Mesendoderm (in vitro differentiated cells): Measurements from ENCODE around the gene OR5D18.

Experiments used
- DNase-seq: peaks from one replicate; pipeline ENCODE4 v3.0.0; 2013
- H2AK5ac ChIP-seq: 2 replicates; pipeline ENCODE4 v1.6.1; 2013; ENCODE audit warnings: low read length, inconsistent platforms
- H2BK120ac ChIP-seq: 2 replicates; pipeline ENCODE4 v1.6.1; 2013; ENCODE audit warnings: low read depth, mild to moderate bottlenecking, low read length, moderate library complexity, mixed read lengths
- H2BK15ac ChIP-seq: replicated peaks from 2 replicates; pipeline ENCODE4 v1.6.1; 2013; ENCODE audit warnings: low read depth, mild to moderate bottlenecking, moderate library complexity
- H2BK5ac ChIP-seq: 2 replicates; pipeline ENCODE4 v1.6.1; 2013; ENCODE audit warnings: low read length, inconsistent platforms
- H3K18ac ChIP-seq: 2 replicates; pipeline ENCODE4 v1.6.1; 2013; ENCODE audit warnings: mild to moderate bottlenecking, low read length, mixed read lengths
- H3K23ac ChIP-seq: one replicate; pipeline ENCODE4 v1.6.1; 2013; ENCODE audit warnings: low read length
- H3K27ac ChIP-seq: 2 replicates; pipeline ENCODE4 v1.5.1; 2013; ENCODE audit warnings: low read depth, mild to moderate bottlenecking, inconsistent platforms, low read length, moderate library complexity
- H3K27me3 ChIP-seq: 2 replicates; pipeline ENCODE4 v1.6.1; 2013; ENCODE audit warnings: low read length, control low read depth, mild to moderate bottlenecking, inconsistent platforms; ENCODE audit not compliant: insufficient read depth, poor library complexity
- H3K36me3 ChIP-seq: 2 replicates; pipeline ENCODE4 v1.6.1; 2013; ENCODE audit warnings: low read length, inconsistent platforms; ENCODE audit not compliant: control insufficient read depth, insufficient read depth
- H3K4ac ChIP-seq: one replicate; pipeline ENCODE4 v1.6.1; 2013; ENCODE audit warnings: low read depth, mild to moderate bottlenecking, low read length, moderate library complexity
- H3K4me1 ChIP-seq: 2 replicates; pipeline ENCODE4 v1.6.1; 2013; ENCODE audit warnings: low read depth, low read length, inconsistent platforms; ENCODE audit not compliant: control insufficient read depth
- H3K4me2 ChIP-seq: 2 replicates; pipeline ENCODE4 v1.6.1; 2013; ENCODE audit warnings: low read length
- H3K4me3 ChIP-seq: 2 replicates; pipeline ENCODE4 v1.5.1; 2013; ENCODE audit warnings: mild to moderate bottlenecking, low read length
- H3K56ac ChIP-seq: one replicate; pipeline ENCODE4 v1.6.1; 2013; ENCODE audit warnings: low read length
- H3K79me1 ChIP-seq: 2 replicates; pipeline ENCODE4 v1.6.1; 2013; ENCODE audit warnings: low read length, inconsistent platforms
- H3K79me2 ChIP-seq: 2 replicates; pipeline ENCODE4 v1.6.1; 2013; ENCODE audit warnings: mild to moderate bottlenecking, low read length; ENCODE audit not compliant: control insufficient read depth, insufficient read depth
- H3K9ac ChIP-seq: 2 replicates; pipeline ENCODE4 v1.6.1; 2013; ENCODE audit warnings: low read length, inconsistent platforms
- H4K5ac ChIP-seq: one replicate; pipeline ENCODE4 v1.6.1; 2013; ENCODE audit warnings: low read length
- H4K8ac ChIP-seq: one replicate; pipeline ENCODE4 v1.6.1; 2013; ENCODE audit warnings: low read depth, mild to moderate bottlenecking, control low read depth, low read length, moderate library complexity
- WGBS: extraction: QIAGEN DNeasy Blood & Tissue Kit; methylation state at CpG from one replicate; pipeline ENCODE4 v1.1.7; 2013; ENCODE audit warnings: low lambda C conversion rate, missing lambda C conversion rate; ENCODE audit not compliant: insufficient coverage; ENCODE audit errors: extremely low coverage; 5-methylcytosine and 5-hydroxymethylcytosine counted together

OR5D18 gene

GRCh38 chr11:55811067-55811466, 8.4 kb upstream of the OR5D18 start, which contains the start of gene OR5L1:
TSS of gene OR5L1 (plus strand) at chr11:55811367. CDS start at chr11:55811467, 100 bp downstream.
- Histone ChIP-seq H2BK15ac (no peak within 1 kb of the TSS), H2BK5ac (no peak within 1 kb of the TSS), H4K5ac (no peak within 1 kb of the TSS), H3K9ac (no peak within 1 kb of the TSS), H3K36me3 (no peaks in the 10 kb centered on the region), H3K18ac (no peak within 1 kb of the TSS), H3K4me3 (no peak within 1 kb of the TSS), H3K4me2 (no peak within 1 kb of the TSS), H3K27me3 (no peaks in the 10 kb centered on the region), H2AK5ac (no peak within 1 kb of the TSS), H4K8ac (no peak within 1 kb of the TSS), H3K4ac (no peak within 1 kb of the TSS), H3K27ac (no peak within 1 kb of the TSS), H3K56ac (no peak within 1 kb of the TSS), H3K23ac (no peak within 1 kb of the TSS), H2BK120ac (no peak within 1 kb of the TSS), H3K79me2 (no peaks in the 10 kb centered on the region), H3K79me1 (no peaks in the 10 kb centered on the region), H3K4me1 (no peaks in the 10 kb centered on the region)
- WGBS, result no CpG with 5 or more reads among the region's 1 CpG
- no peak for DNase-seq

DNA sequence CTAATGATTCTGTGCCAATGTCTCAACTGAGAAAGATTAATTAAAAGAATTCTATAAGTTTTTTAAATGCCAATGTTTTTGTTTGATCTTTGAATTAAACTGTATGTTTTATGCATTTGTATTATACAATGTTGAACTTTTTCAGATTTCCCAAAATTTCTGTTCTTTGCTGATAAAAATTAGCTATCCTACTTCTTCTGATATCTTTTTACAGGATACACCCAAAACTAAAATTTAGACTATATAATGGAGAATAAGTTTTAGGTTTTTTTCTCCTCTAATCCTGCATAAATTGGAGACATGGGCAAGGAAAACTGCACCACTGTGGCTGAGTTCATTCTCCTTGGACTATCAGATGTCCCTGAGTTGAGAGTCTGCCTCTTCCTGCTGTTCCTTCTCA, 7.5 kb downstream of the OR5D18 start, which contains the start of gene OR5L2:
Gene OR5L2, plus strand, starts transcription at position 301 of the 400 bp plus-strand sequence. Its CDS starts 0 bp downstream, at position 301.
- Histone ChIP-seq H3K27ac (no peak within 1 kb of the TSS), H2AK5ac (no peak within 1 kb of the TSS), H3K4ac (no peak within 1 kb of the TSS)

DNA sequence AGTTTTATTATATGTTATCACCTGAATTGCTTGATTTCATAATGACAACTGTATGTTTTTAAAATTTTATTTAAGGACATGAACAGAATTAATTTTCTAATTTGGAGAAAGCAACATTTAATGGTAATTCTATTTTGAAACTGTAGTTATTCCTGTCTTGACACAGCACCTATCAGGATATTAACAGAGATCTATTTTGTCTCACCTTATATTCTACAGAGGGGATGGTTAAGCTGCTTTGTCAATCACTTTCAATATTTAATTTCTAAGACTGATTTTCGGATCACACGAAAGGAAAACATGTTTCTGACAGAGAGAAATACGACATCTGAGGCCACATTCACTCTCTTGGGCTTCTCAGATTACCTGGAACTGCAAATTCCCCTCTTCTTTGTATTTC, 19.0 kb downstream of the OR5D18 start, which contains the start of gene OR5D16:
Gene OR5D16, plus strand, starts transcription at position 301 of the 400 bp plus-strand sequence. Its CDS starts 0 bp downstream, at position 301.
- H3K4me3 ChIP-seq, result no peak within 1 kb of the TSS
- no peak within 1 kb of the TSS for H2BK120ac ChIP-seq
- H3K9ac ChIP-seq, result no peak within 1 kb of the TSS
- no peak within 1 kb of the TSS for H3K4me2 ChIP-seq
- no peak within 1 kb of the TSS for H2BK15ac ChIP-seq
- no CpG with 5 or more reads among the region's 3 CpGs for WGBS
- H3K27ac ChIP-seq, result no peak within 1 kb of the TSS
- H3K18ac ChIP-seq, result no peak within 1 kb of the TSS
- no peak within 1 kb of the TSS for H2AK5ac ChIP-seq
- H3K56ac ChIP-seq, result no peak within 1 kb of the TSS
- no peak within 1 kb of the TSS for H3K4ac ChIP-seq
- H3K79me1 ChIP-seq, result no peaks in the 10 kb centered on the region
- H3K23ac ChIP-seq, result no peak within 1 kb of the TSS
- H4K8ac ChIP-seq, result no peak within 1 kb of the TSS
- no peak within 1 kb of the TSS for H4K5ac ChIP-seq
- H2BK5ac ChIP-seq, result no peak within 1 kb of the TSS
- no peaks in the 10 kb centered on the region for H3K27me3 ChIP-seq
- no peak for DNase-seq
- no peaks in the 10 kb centered on the region for H3K36me3 ChIP-seq
- no peaks in the 10 kb centered on the region for H3K79me2 ChIP-seq
- no peaks in the 10 kb centered on the region for H3K4me1 ChIP-seq

More for the DNA sequence above, 7.5 kb downstream of the OR5D18 start, which contains the start of gene OR5L2:
- Histone ChIP-seq H3K4me3 (no peak within 1 kb of the TSS), H2BK5ac (no peak within 1 kb of the TSS), H2BK120ac (no peak within 1 kb of the TSS), H3K56ac (no peak within 1 kb of the TSS), H3K36me3 (no peaks in the 10 kb centered on the region), H4K8ac (no peak within 1 kb of the TSS), H3K9ac (no peak within 1 kb of the TSS), H3K4me2 (no peak within 1 kb of the TSS), H3K27me3 (no peaks in the 10 kb centered on the region), H4K5ac (no peak within 1 kb of the TSS), H2BK15ac (no peak within 1 kb of the TSS), H3K79me1 (no peaks in the 10 kb centered on the region), H3K4me1 (no peaks in the 10 kb centered on the region), H3K23ac (no peak within 1 kb of the TSS), H3K18ac (no peak within 1 kb of the TSS), H3K79me2 (no peaks in the 10 kb centered on the region)
- no peak for DNase-seq

DNA sequence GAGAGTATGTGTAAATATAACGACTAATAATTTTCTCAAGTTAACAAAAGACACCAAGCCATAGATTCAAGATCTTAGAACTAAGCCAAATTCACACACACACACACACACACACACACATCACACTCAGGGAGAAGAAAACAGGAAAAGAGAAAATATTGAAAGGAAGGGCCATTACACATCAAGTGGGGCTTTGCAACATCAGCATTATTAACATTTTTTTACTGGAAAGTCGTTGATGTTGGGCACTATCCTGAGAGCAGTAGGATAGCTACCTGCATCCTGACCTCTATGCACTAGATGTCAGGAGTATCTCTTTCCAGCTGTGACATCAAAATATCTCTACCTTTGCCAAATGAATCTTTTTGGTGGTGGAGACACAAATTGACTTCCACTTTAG, 28.0 kb downstream of the OR5D18 start:
- WGBS, result no CpG with 5 or more reads among the region's 2 CpGs
- H3K79me1 ChIP-seq, result no peaks in the 10 kb centered on the region
- no peaks in the 10 kb centered on the region for H3K27me3 ChIP-seq
- H3K79me2 ChIP-seq, result no peaks in the 10 kb centered on the region
- no peak overlapping the region for H3K18ac ChIP-seq
- H3K4me3 ChIP-seq, result no peak overlapping the region
- no peak overlapping the region for H3K23ac ChIP-seq
- H3K4me1 ChIP-seq, result no peaks in the 10 kb centered on the region
- H3K4me2 ChIP-seq, result no peak overlapping the region
- H2BK5ac ChIP-seq, result no peak overlapping the region
- H3K27ac ChIP-seq, result no peak overlapping the region
- no peak overlapping the region for H4K5ac ChIP-seq
- no peak overlapping the region for H4K8ac ChIP-seq
- no peaks in the 10 kb centered on the region for H3K36me3 ChIP-seq
- H3K4ac ChIP-seq, result no peak overlapping the region
- DNase-seq, result no peak
- no peak overlapping the region for H2BK15ac ChIP-seq
- no peak overlapping the region for H3K9ac ChIP-seq
- H2AK5ac ChIP-seq, result no peak overlapping the region
- no peak overlapping the region for H3K56ac ChIP-seq
- no peak overlapping the region for H2BK120ac ChIP-seq

DNA sequence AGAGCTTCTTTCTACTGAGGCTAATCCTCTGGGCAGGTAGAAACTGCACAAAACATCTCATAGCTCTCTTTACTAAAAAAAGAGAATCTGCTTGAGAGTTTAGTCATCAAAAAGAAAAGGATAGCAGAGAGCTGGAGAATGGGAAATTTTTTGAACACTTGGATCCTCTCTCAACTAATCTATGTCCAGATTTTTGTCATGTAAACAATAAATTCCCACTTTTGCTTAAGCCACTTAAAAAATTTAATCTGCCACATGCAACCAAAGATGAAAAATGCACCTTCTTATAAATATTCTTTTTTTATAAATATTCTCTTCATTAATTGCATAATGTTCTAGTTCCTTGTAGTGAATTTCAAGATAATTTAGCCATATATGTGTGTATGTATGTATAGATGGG, 29.6 kb downstream of the OR5D18 start:
- no peak overlapping the region for H3K9ac ChIP-seq
- no peak overlapping the region for H4K5ac ChIP-seq
- H3K4me2 ChIP-seq, result no peak overlapping the region
- H2BK15ac ChIP-seq, result no peak overlapping the region
- no peak overlapping the region for H4K8ac ChIP-seq
- no peak overlapping the region for H2AK5ac ChIP-seq
- H3K27me3 ChIP-seq, result no peaks in the 10 kb centered on the region
- no peak overlapping the region for H2BK5ac ChIP-seq
- no peaks in the 10 kb centered on the region for H3K79me1 ChIP-seq
- H3K4me3 ChIP-seq, result no peak overlapping the region
- H3K27ac ChIP-seq, result no peak overlapping the region
- H3K4me1 ChIP-seq, result no peaks in the 10 kb centered on the region
- H3K18ac ChIP-seq, result no peak overlapping the region
- no peaks in the 10 kb centered on the region for H3K79me2 ChIP-seq
- no peak overlapping the region for H2BK120ac ChIP-seq
- no peak overlapping the region for H3K56ac ChIP-seq
- H3K4ac ChIP-seq, result no peak overlapping the region
- no peak for DNase-seq
- H3K36me3 ChIP-seq, result no peaks in the 10 kb centered on the region
- H3K23ac ChIP-seq, result no peak overlapping the region

GRCh38 chr11:55852141-55852540, 32.7 kb downstream of the OR5D18 start:
- Histone ChIP-seq H4K5ac (no peak overlapping the region), H2BK120ac (no peak overlapping the region), H3K23ac (no peak overlapping the region), H2BK15ac (no peak overlapping the region), H3K9ac (no peak overlapping the region), H3K27ac (no peak overlapping the region), H3K36me3 (no peaks in the 10 kb centered on the region), H2AK5ac (no peak overlapping the region), H3K4ac (no peak overlapping the region), H4K8ac (no peak overlapping the region), H3K4me2 (no peak overlapping the region), H3K79me2 (no peaks in the 10 kb centered on the region), H3K79me1 (no peaks in the 10 kb centered on the region), H3K4me1 (no peaks in the 10 kb centered on the region), H3K27me3 (no peaks in the 10 kb centered on the region), H3K4me3 (no peak overlapping the region), H2BK5ac (no peak overlapping the region), H3K56ac (no peak overlapping the region), H3K18ac (no peak overlapping the region)
- no peak for DNase-seq
- WGBS, result no CpG with 5 or more reads among the region's 1 CpG
